Measurements from ENCODE around the gene RNASE7. TPM values are rescaled to one million over a fixed set of nuclear protein-coding genes. Genes with fewer than 3 reads are reported as not detected.

Gene RNASE7
- total RNA-seq, 4 donors from 2014 or later: not detected

DNA sequence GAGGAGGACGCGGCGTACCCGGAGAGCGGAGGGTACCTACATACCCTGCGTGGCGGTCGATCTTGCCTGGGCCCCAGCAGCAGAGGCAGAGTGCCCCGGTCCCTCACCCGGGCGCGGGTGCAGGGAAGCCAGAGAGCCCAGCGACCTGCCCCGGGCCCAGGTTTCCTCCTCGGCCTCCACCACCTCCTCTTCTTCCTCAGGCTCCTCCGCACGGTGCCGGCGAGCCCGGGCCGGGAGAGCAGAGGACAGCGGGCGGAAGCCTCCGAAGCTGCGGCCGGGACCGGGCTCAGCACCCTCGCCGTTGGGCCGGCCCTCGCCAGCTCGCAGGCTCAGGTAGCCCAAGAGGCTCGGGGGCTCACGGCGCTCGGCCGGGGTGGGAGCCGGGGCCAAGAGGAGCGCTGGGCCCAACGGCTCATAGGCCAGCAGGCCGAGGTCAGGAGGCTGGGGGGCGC, 49.7 kb downstream of the RNASE7 start:
- TF ChIP-seq, protein P1, sequence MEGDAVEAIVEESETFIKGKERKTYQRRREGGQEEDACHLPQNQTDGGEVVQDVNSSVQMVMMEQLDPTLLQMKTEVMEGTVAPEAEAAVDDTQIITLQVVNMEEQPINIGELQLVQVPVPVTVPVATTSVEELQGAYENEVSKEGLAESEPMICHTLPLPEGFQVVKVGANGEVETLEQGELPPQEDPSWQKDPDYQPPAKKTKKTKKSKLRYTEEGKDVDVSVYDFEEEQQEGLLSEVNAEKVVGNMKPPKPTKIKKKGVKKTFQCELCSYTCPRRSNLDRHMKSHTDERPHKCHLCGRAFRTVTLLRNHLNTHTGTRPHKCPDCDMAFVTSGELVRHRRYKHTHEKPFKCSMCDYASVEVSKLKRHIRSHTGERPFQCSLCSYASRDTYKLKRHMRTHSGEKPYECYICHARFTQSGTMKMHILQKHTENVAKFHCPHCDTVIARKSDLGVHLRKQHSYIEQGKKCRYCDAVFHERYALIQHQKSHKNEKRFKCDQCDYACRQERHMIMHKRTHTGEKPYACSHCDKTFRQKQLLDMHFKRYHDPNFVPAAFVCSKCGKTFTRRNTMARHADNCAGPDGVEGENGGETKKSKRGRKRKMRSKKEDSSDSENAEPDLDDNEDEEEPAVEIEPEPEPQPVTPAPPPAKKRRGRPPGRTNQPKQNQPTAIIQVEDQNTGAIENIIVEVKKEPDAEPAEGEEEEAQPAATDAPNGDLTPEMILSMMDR (IDR thresholded peaks at IDR 0.05; ENCODE audit: low read depth): no peak

DNA sequence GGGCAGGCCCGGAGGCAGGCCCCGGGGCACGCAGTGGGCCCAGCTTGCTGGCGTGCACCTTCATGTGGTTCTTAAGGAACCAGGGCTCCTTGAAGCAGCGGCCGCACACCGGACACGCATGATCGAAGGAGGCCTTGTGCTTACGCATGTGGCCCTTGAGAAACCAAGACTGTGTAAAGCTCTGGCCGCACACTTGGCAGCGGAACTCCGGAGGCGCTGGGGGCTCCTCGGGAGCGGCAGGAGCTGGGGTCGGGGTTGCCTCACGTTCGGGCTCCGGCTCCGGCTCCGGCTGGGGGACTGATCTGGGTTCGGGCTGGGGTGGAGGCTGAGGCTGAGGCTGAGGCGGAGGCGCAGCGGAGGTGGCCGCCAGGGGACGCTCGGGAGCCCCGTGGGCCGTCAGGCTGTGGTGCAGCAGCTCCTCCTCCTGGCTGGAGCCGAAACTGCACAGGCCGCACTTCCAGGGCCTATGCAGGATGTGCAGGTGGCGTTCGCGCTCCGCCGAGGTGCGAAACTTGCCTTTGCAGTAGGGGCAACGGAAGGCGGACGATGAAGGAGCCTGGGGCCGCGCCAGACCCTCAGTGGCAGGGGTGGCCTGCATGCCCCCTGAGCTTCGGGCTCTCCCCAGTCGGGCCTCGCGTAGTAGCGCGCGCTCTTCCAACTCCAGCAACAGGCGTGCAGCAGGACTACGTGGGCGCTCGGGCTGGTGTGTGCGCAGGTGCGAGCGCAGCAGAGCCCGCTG, 50.3 kb downstream of the RNASE7 start:
- TF ChIP-seq, protein P1 (IDR thresholded peaks at IDR 0.05; ENCODE audit: low read depth): no peak

DNA sequence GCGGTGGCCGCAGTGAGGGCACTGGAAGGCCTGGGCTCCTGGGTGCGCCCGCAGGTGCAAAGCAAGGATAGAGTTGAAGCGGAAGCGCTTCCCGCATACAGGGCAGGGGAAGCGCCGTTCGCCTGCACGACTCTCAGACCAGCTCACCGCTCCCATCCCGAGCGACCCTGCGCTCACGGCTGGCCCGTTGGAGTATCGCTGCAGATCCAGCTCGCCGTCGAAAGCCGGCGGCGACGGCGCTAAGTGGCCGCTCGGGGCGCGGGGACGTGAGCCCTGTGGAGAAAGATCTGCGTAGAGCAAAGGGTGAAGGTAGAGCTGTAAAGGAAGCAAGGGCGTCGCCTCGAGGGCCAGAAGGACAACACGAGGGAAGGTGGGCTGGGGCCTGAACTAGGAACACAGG, 50.9 kb downstream of the RNASE7 start:
- TF ChIP-seq, protein P1 (IDR thresholded peaks at IDR 0.05; ENCODE audit: low read depth): no peak

Other genes starting within 250 kb of the RNASE7 start
- gene RNASE1, start 239.5 kb upstream of the RNASE7 start, total RNA-seq: 1,000 to 10,000 TPM in 2 of 4 donors, 100 to 1,000 TPM in 2; 568 to 1,425 (median 983) TPM
- gene RNASE3, start 151.0 kb upstream of the RNASE7 start, total RNA-seq: not detected
- gene RNASE2, start 86.9 kb upstream of the RNASE7 start, total RNA-seq: 1 to 10 TPM; 1.1 to 9.0 (median 6.2) TPM
- 10 to 100 TPM; 66.9 to 85.8 (median 71.2) TPM for gene METTL17, start 52.4 kb upstream of the RNASE7 start, total RNA-seq
- gene SLC39A2, start 43.1 kb upstream of the RNASE7 start, total RNA-seq: not detected
- 100 to 1,000 TPM; 125 to 293 (median 215) TPM for gene NDRG2, start 17.3 kb upstream of the RNASE7 start, total RNA-seq
- gene TPPP2, start 12.1 kb upstream of the RNASE7 start, total RNA-seq: not detected
- gene RNASE13, start 7.6 kb upstream of the RNASE7 start, total RNA-seq: not detected
- not detected for gene RNASE8, start 15.5 kb downstream of the RNASE7 start, total RNA-seq
- gene ARHGEF40, start 27.9 kb downstream of the RNASE7 start, total RNA-seq: 100 to 1,000 TPM in 1 of 4 donors, 10 to 100 TPM in 3; 32.3 to 109 (median 46.9) TPM
- 10 to 100 TPM; 15.2 to 54.1 (median 38.4) TPM for gene ZNF219, start 56.3 kb downstream of the RNASE7 start, total RNA-seq
- gene TMEM253, start 58.7 kb downstream of the RNASE7 start, total RNA-seq: 1 to 10 TPM in 1 of 4 donors, under 1 TPM in 1, not detected in 2; 0.44 to 1.8 TPM
- gene OR5AU1, start 113.7 kb downstream of the RNASE7 start, total RNA-seq: not detected
- 100 to 1,000 TPM; 298 to 466 (median 406) TPM for gene HNRNPC, start 227.1 kb downstream of the RNASE7 start, total RNA-seq
- gene RPGRIP1, start 237.7 kb downstream of the RNASE7 start, total RNA-seq: under 1 TPM in 3 of 4 donors, not detected in 1; 0.16 to 0.68 (median 0.22) TPM